HepG2 (cell line): ENCODE data around the gene XKR7. TPM values are rescaled to one million over a fixed set of nuclear protein-coding genes. Genes with fewer than 3 reads are reported as not detected.

Experiments
- ETV6 ChIP-seq: sonication (generic); formaldehyde crosslinking; conservative IDR thresholded peaks from 2 replicates; pipeline ENCODE4 v1.4.0; 2020; ENCODE audit warnings: missing genetic modification reagents
- FIP1L1 ChIP-seq: fragments of 200-400 bp; formaldehyde crosslinking; IDR thresholded peaks from 2 replicates; pipeline ENCODE4 v1.6.1; 2018; ENCODE audit warnings: low read depth, mild to moderate bottlenecking, low read length, moderate library complexity, borderline replicate concordance; ENCODE audit not compliant: insufficient read depth
- GTF2F1 ChIP-seq: fragments of 150-350 bp; IDR thresholded peaks from 2 replicates; pipeline ENCODE4 v1.6.1; 2014; ENCODE audit warnings: low read length
- HOXA3 ChIP-seq: sonication (generic); formaldehyde crosslinking; IDR thresholded peaks from 2 replicates; pipeline ENCODE4 v1.5.0; 2020; ENCODE audit warnings: missing genetic modification reagents
- IRF2 ChIP-seq: IDR thresholded peaks from 2 replicates; pipeline ENCODE4 v1.6.1; 2018; ENCODE audit warnings: missing genetic modification reagents, missing compliant biosample characterization
- KDM4B ChIP-seq: sonication (generic); formaldehyde crosslinking; IDR thresholded peaks from 2 replicates; pipeline ENCODE4 v1.4.0; 2020; ENCODE audit warnings: missing genetic modification reagents
- MAF1 ChIP-seq: sonication (generic); formaldehyde crosslinking; IDR thresholded peaks from 2 replicates; pipeline ENCODE4 v1.5.0; 2020; ENCODE audit warnings: missing genetic modification reagents, borderline replicate concordance
- MIER2 ChIP-seq: IDR thresholded peaks from 2 replicates; pipeline ENCODE4 v1.6.1; 2016; ENCODE audit warnings: missing biosample characterization, missing genetic modification reagents
- NCOA5 ChIP-seq: sonication (generic); formaldehyde crosslinking; IDR thresholded peaks from 2 replicates; pipeline ENCODE4 v1.4.0; 2020; ENCODE audit warnings: missing genetic modification reagents
- NFATC3 ChIP-seq: sonication (generic); formaldehyde crosslinking; IDR thresholded peaks from 2 replicates; pipeline ENCODE4 v1.5.1; 2020; ENCODE audit warnings: mild to moderate bottlenecking, missing genetic modification reagents
- PAF1 ChIP-seq: IDR thresholded peaks from 2 replicates; pipeline ENCODE4 v1.6.1; 2016; ENCODE audit warnings: missing genetic modification reagents, missing compliant biosample characterization
- RBAK ChIP-seq: sonication (generic); formaldehyde crosslinking; IDR thresholded peaks from 2 replicates; pipeline ENCODE4 v1.5.1; 2020; ENCODE audit warnings: mild to moderate bottlenecking, missing genetic modification reagents
- YEATS4 ChIP-seq: sonication (generic); formaldehyde crosslinking; IDR thresholded peaks from 2 replicates; pipeline ENCODE4 v1.4.0; 2020; ENCODE audit warnings: missing genetic modification reagents, borderline replicate concordance
- ZNF383 ChIP-seq: sonication (generic); formaldehyde crosslinking; IDR thresholded peaks from 2 replicates; pipeline ENCODE4 v1.4.0; 2020; ENCODE audit warnings: missing genetic modification reagents, mild to moderate bottlenecking, borderline replicate concordance
- ZNF501 ChIP-seq: sonication (generic); formaldehyde crosslinking; IDR thresholded peaks from 2 replicates; pipeline ENCODE4 v1.5.1; 2020; ENCODE audit warnings: mild to moderate bottlenecking, moderate library complexity, missing genetic modification reagents
- ZNF614 ChIP-seq: IDR thresholded peaks from 2 replicates; pipeline ENCODE4 v1.6.1; 2018; ENCODE audit warnings: missing biosample characterization, missing genetic modification reagents, inconsistent platforms, borderline replicate concordance
- ZNF674 ChIP-seq: sonication (generic); formaldehyde crosslinking; IDR thresholded peaks from 2 replicates; pipeline ENCODE4 v1.5.0; 2020; ENCODE audit warnings: low read depth, mild to moderate bottlenecking, missing genetic modification reagents
- ZNF7 ChIP-seq: IDR thresholded peaks from 2 replicates; pipeline ENCODE4 v1.6.1; 2016; ENCODE audit warnings: missing biosample characterization, missing genetic modification reagents
- ZNF878 ChIP-seq: sonication (generic); formaldehyde crosslinking; IDR thresholded peaks from 2 replicates; pipeline ENCODE4 v1.8.1; 2023; ENCODE audit warnings: mild to moderate bottlenecking, missing genetic modification reagents, moderate library complexity
- ZSCAN25 ChIP-seq: sonication (generic); formaldehyde crosslinking; IDR thresholded peaks from 2 replicates; pipeline ENCODE4 v1.8.0; 2022; ENCODE audit warnings: mild to moderate bottlenecking, missing genetic modification reagents
- ZZZ3 ChIP-seq: sonication (generic); formaldehyde crosslinking; IDR thresholded peaks from 2 replicates; pipeline ENCODE4 v1.4.0; 2020; ENCODE audit warnings: missing genetic modification reagents, mild to moderate bottlenecking, borderline replicate concordance
- polyA plus RNA-seq, 8 experiments: library from polyadenylated mRNA; depleted of rRNA in 3 of 8; stranded (reverse) in 7 of 8; unstranded in 1 of 8; fragments of >200 nt; fragmentation: Illumina TruSeq in 4 of 8; extraction: Trizol in 4 of 8; gene quantifications; 2 replicates each; pipeline versions ENCODE4 v1.2.1 to v1.2.3, GENCODE V29; 2011 to 2016; ENCODE audit warnings: low read depth in 4 of 8, missing spikeins in 1 of 8, mixed read lengths in 1 of 8; ENCODE audit not compliant: insufficient read depth in 1 of 8
- total RNA-seq, 5 experiments: library from RNA; depleted of rRNA; stranded (reverse); fragments of >200 nt; fragmentation: Illumina TruSeq; extraction: Trizol; gene quantifications; 2 replicates each; pipeline ENCODE4 v1.2.3, GENCODE V29; 2016; ENCODE audit warnings: low read depth in 1 of 5
- TF ChIP-seq, protein P1 (sequence below): sonication (generic); formaldehyde crosslinking; IDR thresholded peaks from 2 replicates; pipeline ENCODE4 v1.4.0; 2020; ENCODE audit warnings: missing genetic modification reagents, mild to moderate bottlenecking, borderline replicate concordance
- TF ChIP-seq, protein P2 (sequence below): sonication (generic); formaldehyde crosslinking; IDR thresholded peaks from 2 replicates; pipeline ENCODE4 v1.4.0; 2020; ENCODE audit warnings: low read depth, mild to moderate bottlenecking, missing genetic modification reagents
- TF ChIP-seq, protein P3 (sequence below): IDR thresholded peaks from 2 replicates; pipeline ENCODE4 v1.6.1; 2016

The XKR7 gene
- total and polyA plus RNA-seq, 2 of the 13 experiments (the other 11 are each of a cell fraction or from before 2014, with no cell fraction given) = not detected

DNA sequence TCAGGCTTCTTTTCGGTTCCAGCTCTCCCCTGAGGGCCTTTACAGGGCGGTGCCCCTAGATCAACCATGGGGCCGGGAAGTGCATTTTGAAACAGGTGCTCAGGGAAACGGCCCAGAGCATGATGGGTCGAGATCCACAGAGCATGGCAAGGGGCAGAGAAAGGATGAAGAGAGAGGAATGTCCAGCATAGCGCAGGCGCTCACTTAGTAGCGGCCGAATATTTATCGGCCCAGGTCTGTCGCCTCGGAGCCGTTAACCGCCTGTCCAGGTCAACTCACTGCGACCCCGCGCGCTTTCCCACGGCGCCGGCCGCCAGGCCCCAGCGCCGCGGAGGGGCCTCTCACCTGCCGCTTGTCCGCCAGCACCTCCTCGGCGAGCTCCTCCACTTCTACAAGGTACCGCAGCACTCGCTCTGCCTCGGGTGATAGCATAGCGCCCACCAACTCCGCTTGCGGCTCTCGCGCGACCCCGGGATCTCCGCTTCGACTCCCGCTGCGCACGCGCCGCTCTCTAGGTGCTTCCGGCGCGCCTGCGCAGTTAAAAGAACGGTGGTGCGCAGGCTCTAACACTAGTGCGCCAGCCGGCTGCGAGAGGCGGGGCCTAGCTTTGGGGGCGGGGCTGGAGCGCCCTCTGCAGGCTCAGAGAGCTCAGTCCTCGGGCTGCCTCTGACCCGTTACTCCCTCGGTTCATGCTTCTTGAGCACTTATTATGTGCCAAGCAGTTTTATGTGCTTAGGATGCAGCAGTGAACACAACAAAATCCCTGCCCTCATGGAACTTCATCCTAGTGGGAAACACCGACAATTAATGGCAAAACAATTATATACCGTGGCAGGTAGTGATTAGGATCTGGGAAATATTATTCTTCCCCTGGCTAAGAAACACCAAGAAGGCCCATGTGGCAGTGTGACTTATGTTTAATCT, 16.2 kb upstream of the XKR7 start, which contains the start of gene PDRG1 (continued):
- TF ChIP-seq NFATC3 (peak; percentile 96; the same call in 1 of the 2 replicates), PAF1 (CRISPR knock-in tag) (no peak), RBAK (CRISPR knock-in tag) (0 out of 2 replicates have a peak, but pooled peaks have one; percentile 11), ZNF614 (CRISPR knock-in tag) (peak; percentile 94; the same call in 1 of the 2 replicates), ZNF501 (CRISPR knock-in tag) (peak; percentile 98), IRF2 (peak; percentile 92), KDM4B (CRISPR knock-in tag) (no peak; the same call in 1 of the 2 replicates), ZNF7 (CRISPR knock-in tag) (no peak), ZSCAN25 (peak; percentile 81; the same call in 1 of the 2 replicates), YEATS4 (CRISPR knock-in tag) (peak; percentile 92), ZNF674 (CRISPR knock-in tag) (no peak), GTF2F1 (0 out of 2 replicates have a peak, but pooled peaks have one; percentile 49), MIER2 (CRISPR knock-in tag) (peak; percentile 91), ZNF383 (no peak), ETV6 (CRISPR knock-in tag) (peak; percentile 56), HOXA3 (CRISPR knock-in tag) (peak; percentile 86), MAF1 (CRISPR knock-in tag) (peak; percentile 84; the same call in 1 of the 2 replicates), FIP1L1 (peak; percentile 95; the same call in 1 of the 2 replicates), ZNF878 (CRISPR knock-in tag) (no peak), ZZZ3 (CRISPR knock-in tag) (no peak; the same call in 1 of the 2 replicates), NCOA5 (CRISPR knock-in tag) (no peak)
- TF ChIP-seq, protein P1, sequence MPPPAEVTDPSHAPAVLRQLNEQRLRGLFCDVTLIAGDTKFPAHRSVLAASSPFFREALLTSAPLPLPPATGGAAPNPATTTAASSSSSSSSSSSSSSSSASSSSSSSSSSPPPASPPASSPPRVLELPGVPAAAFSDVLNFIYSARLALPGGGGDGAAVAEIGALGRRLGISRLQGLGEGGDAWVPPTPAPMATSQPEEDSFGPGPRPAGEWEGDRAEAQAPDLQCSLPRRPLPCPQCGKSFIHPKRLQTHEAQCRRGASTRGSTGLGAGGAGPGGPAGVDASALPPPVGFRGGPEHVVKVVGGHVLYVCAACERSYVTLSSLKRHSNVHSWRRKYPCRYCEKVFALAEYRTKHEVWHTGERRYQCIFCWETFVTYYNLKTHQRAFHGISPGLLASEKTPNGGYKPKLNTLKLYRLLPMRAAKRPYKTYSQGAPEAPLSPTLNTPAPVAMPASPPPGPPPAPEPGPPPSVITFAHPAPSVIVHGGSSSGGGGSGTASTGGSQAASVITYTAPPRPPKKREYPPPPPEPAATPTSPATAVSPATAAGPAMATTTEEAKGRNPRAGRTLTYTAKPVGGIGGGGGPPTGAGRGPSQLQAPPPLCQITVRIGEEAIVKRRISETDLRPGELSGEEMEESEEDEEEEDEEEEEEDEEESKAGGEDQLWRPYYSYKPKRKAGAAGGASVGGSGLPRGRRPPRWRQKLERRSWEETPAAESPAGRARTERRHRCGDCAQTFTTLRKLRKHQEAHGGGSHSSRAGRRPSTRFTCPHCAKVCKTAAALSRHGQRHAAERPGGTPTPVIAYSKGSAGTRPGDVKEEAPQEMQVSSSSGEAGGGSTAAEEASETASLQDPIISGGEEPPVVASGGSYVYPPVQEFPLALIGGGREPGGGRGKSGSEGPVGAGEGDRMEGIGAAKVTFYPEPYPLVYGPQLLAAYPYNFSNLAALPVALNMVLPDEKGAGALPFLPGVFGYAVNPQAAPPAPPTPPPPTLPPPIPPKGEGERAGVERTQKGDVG (CRISPR knock-in tag) = peak; percentile 27; the same call in 1 of the 2 replicates
- TF ChIP-seq, protein P2, sequence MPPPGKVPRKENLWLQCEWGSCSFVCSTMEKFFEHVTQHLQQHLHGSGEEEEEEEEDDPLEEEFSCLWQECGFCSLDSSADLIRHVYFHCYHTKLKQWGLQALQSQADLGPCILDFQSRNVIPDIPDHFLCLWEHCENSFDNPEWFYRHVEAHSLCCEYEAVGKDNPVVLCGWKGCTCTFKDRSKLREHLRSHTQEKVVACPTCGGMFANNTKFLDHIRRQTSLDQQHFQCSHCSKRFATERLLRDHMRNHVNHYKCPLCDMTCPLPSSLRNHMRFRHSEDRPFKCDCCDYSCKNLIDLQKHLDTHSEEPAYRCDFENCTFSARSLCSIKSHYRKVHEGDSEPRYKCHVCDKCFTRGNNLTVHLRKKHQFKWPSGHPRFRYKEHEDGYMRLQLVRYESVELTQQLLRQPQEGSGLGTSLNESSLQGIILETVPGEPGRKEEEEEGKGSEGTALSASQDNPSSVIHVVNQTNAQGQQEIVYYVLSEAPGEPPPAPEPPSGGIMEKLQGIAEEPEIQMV = no peak
- TF ChIP-seq, protein P3, sequence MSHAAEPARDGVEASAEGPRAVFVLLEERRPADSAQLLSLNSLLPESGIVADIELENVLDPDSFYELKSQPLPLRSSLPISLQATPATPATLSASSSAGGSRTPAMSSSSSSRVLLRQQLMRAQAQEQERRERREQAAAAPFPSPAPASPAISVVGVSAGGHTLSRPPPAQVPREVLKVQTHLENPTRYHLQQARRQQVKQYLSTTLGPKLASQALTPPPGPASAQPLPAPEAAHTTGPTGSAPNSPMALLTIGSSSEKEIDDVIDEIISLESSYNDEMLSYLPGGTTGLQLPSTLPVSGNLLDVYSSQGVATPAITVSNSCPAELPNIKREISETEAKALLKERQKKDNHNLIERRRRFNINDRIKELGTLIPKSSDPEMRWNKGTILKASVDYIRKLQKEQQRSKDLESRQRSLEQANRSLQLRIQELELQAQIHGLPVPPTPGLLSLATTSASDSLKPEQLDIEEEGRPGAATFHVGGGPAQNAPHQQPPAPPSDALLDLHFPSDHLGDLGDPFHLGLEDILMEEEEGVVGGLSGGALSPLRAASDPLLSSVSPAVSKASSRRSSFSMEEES (CRISPR knock-in tag) = peak; percentile 75; the same call in 1 of the 2 replicates
